Small intestine (tissue), 7 donors: Measurements from ENCODE around the gene AEBP2. TPM values are rescaled to one million over a fixed set of nuclear protein-coding genes. Genes with fewer than 3 reads are reported as not detected.
"Not testable (repeated sequence)": the region's sequence is repeated elsewhere in the genome, so short reads cannot be mapped to it uniquely, and the experiment has no call there.

ENCODE experiments used
- DNase-seq, 2 donors: peaks; one replicate each; pipeline versions ENCODE4 v3.0.0 to v3.0.0-alpha.2; 2013
- FAIRE-seq: peaks from 2 replicates; lab custom pipeline; 2012; peaks lifted over from hg19 to GRCh38; lab: Jason Lieb, UNC
- H3K27ac ChIP-seq, 3 donors: one replicate each; pipeline ENCODE4 v1.5.1; 2013; ENCODE audit warnings: low read length in 2 of 3, mild to moderate bottlenecking in 2 of 3, control low read depth in 1 of 3, inconsistent platforms in 1 of 3, low read depth in 1 of 3, moderate library complexity in 1 of 3
- H3K27me3 ChIP-seq, 3 donors: one replicate each; pipeline ENCODE4 v1.6.1; 2013; ENCODE audit warnings: low read length in 3 of 3, inconsistent platforms in 1 of 3; ENCODE audit not compliant: control insufficient read depth in 3 of 3, insufficient read depth in 3 of 3
- H3K36me3 ChIP-seq, 3 donors: one replicate each; pipeline ENCODE4 v1.6.1; 2013; ENCODE audit warnings: low read length in 3 of 3, inconsistent platforms in 1 of 3, low read depth in 1 of 3, mild to moderate bottlenecking in 1 of 3, moderate library complexity in 1 of 3; ENCODE audit not compliant: control insufficient read depth in 3 of 3, insufficient read depth in 2 of 3
- H3K4me1 ChIP-seq, 3 donors: one replicate each; pipeline ENCODE4 v1.6.1; 2013; ENCODE audit warnings: low read length in 2 of 3, inconsistent platforms in 1 of 3, low read depth in 1 of 3, mild to moderate bottlenecking in 1 of 3, moderate library complexity in 1 of 3; ENCODE audit not compliant: control insufficient read depth in 3 of 3, insufficient read depth in 2 of 3
- H3K4me3 ChIP-seq, 3 donors: one replicate each; pipeline ENCODE4 v1.5.1; 2013; ENCODE audit warnings: low read length in 3 of 3, control low read depth in 1 of 3, inconsistent platforms in 1 of 3, low read depth in 1 of 3, mild to moderate bottlenecking in 1 of 3, moderate library complexity in 1 of 3
- H3K9me3 ChIP-seq, 2 donors: one replicate each; pipeline ENCODE4 v1.6.1; 2013; ENCODE audit warnings: low read depth in 1 of 2, low read length in 1 of 2; ENCODE audit not compliant: control insufficient read depth in 2 of 2, insufficient read depth in 1 of 2
- WGBS, 3 donors: extraction: QIAGEN DNeasy Blood & Tissue Kit; methylation state at CpG; one replicate each; pipeline ENCODE4 v1.1.7; 2013; 5-methylcytosine and 5-hydroxymethylcytosine counted together
- polyA plus RNA-seq, 4 donors: library from polyadenylated mRNA; stranded (reverse) in 3 of 4; unstranded in 1 of 4; fragments of 200-250 nt in 3 of 4; fragments of 120-200 nt in 1 of 4; gene quantifications; one replicate each; pipeline versions ENCODE4 v1.2.1 to v1.2.3, GENCODE V29; 2013
- donor health status: healthy with polysubstance abuse.
- donor health status: control.
- donor health status: control.
- donor health status: Bipolar disorder and iron deficiency.
- donor health status: healthy.

Gene AEBP2
- polyA plus RNA-seq, 4 donors, result 9.2 to 36.0 (median 9.6) TPM

- FAIRE-seq, H3K4me1 ChIP-seq, H3K27ac ChIP-seq, DNase-seq, H3K36me3 ChIP-seq, H3K4me3 ChIP-seq, H3K27me3 ChIP-seq: not testable (repeated sequence)
- H3K9me3 ChIP-seq, result peaks cover 0 to 14% of the 10 kb centered on the region in 2 donors
- 92 to 100% (median 100%) methylated on average over 1 to 2 of the region's 2 CpGs for WGBS, 3 donors
These were observed 9.8 kb upstream of the AEBP2 start for GRCh38 chr12:19429491-19429890.

- H3K4me1 ChIP-seq, result no peaks in the 10 kb centered on the region
- H3K4me3 ChIP-seq, result no peak overlapping the region
- no peaks in the 10 kb centered on the region for H3K36me3 ChIP-seq
- no peak overlapping the region for H3K27ac ChIP-seq
- DNase-seq (no peak), FAIRE-seq (no peak)
- peaks cover 0 to 12% of the 10 kb centered on the region in 2 donors for H3K9me3 ChIP-seq
- no peaks in the 10 kb centered on the region for H3K27me3 ChIP-seq
These were observed 8.3 kb upstream of the AEBP2 start for GRCh38 chr12:19430988-19431387.

- FAIRE-seq (no peak), DNase-seq (no peak)
- peaks cover 0 to 5% of the 10 kb centered on the region in 2 donors for H3K9me3 ChIP-seq
- H3K4me1 ChIP-seq, result no peaks in the 10 kb centered on the region
- H3K27ac ChIP-seq, result no peak overlapping the region
- H3K27me3 ChIP-seq, result no peaks in the 10 kb centered on the region
- WGBS, 3 donors, result 76 to 79% (median 77%) methylated on average over 5 of the region's 5 CpGs
- H3K36me3 ChIP-seq, result no peaks in the 10 kb centered on the region
- H3K4me3 ChIP-seq, result no peak overlapping the region
These were observed 7.6 kb upstream of the AEBP2 start for GRCh38 chr12:19431407-19432308.

GRCh38 chr12:19432309-19433170 lies 6.8 kb upstream of the AEBP2 start:
- Histone ChIP-seq H3K4me1 (no peaks in the 10 kb centered on the region), H3K27ac (no peak overlapping the region), H3K4me3 (no peak overlapping the region), H3K36me3 (no peaks in the 10 kb centered on the region), H3K27me3 (no peaks in the 10 kb centered on the region), H3K9me3 (no peaks in the 10 kb centered on the region)
- WGBS, 3 donors, result 91 to 93% (median 93%) methylated on average over 9 of the region's 9 CpGs
- FAIRE-seq, result no peak
- no peak for DNase-seq

- WGBS, 3 donors, result 66 to 71% (median 71%) methylated on average over 3 of the region's 3 CpGs
- H3K9me3 ChIP-seq, result peaks cover 0 to 3% of the 10 kb centered on the region in 2 donors
- no peak overlapping the region for H3K4me3 ChIP-seq
- no peak overlapping the region for H3K27ac ChIP-seq
- FAIRE-seq (no peak), DNase-seq (no peak)
- peaks cover 0 to 3% (median 0%) of the 10 kb centered on the region in 3 donors for H3K4me1 ChIP-seq
- no peaks in the 10 kb centered on the region for H3K27me3 ChIP-seq
- H3K36me3 ChIP-seq, result no peaks in the 10 kb centered on the region
These were observed 4.8 kb upstream of the AEBP2 start for GRCh38 chr12:19434538-19434937.

- DNase-seq (no peak), FAIRE-seq (no peak)
- no peaks in the 10 kb centered on the region for H3K27me3 ChIP-seq
- H3K9me3 ChIP-seq, result peaks cover 0 to 3% of the 10 kb centered on the region in 2 donors
- H3K27ac ChIP-seq, result no peak overlapping the region
- H3K4me1 ChIP-seq, result peaks cover 0 to 3% (median 0%) of the 10 kb centered on the region in 3 donors
- no peak overlapping the region for H3K4me3 ChIP-seq
- WGBS, 3 donors, result 90 to 93% (median 92%) methylated on average over 10 of the region's 10 CpGs
- no peaks in the 10 kb centered on the region for H3K36me3 ChIP-seq
These were observed 3.3 kb upstream of the AEBP2 start for GRCh38 chr12:19435831-19436497.

GRCh38 chr12:19436931-19437330 lies 2.4 kb upstream of the AEBP2 start:
- H3K36me3 ChIP-seq, result no peaks in the 10 kb centered on the region
- H3K4me1 ChIP-seq, result peaks cover 0 to 3% (median 1%) of the 10 kb centered on the region in 3 donors
- no peak overlapping the region for H3K27ac ChIP-seq
- DNase-seq, result no peak
- H3K27me3 ChIP-seq, result no peaks in the 10 kb centered on the region
- no peak for FAIRE-seq
- no peak overlapping the region for H3K4me3 ChIP-seq
- H3K9me3 ChIP-seq, result peaks cover 0 to 3% of the 10 kb centered on the region in 2 donors
- WGBS, 3 donors, result 43 to 67% (median 45%) methylated on average over 2 of the region's 2 CpGs

GRCh38 chr12:19437996-19438395 lies 1.3 kb upstream of the AEBP2 start:
- 80 to 88% (median 84%) methylated on average over 3 of the region's 3 CpGs for WGBS, 3 donors
- H3K4me1 ChIP-seq, result peaks cover 0 to 5% (median 3%) of the 10 kb centered on the region in 3 donors
- no peak overlapping the region for H3K27ac ChIP-seq

More at GRCh38 chr12:19437996-19438395, 1.3 kb upstream of the AEBP2 start:
- Histone ChIP-seq H3K27me3 (no peaks in the 10 kb centered on the region), H3K9me3 (peaks cover 0 to 3% of the 10 kb centered on the region in 2 donors), H3K36me3 (peaks cover 0 to under 1% (median 0%) of the 10 kb centered on the region in 3 donors), H3K4me3 (no peak overlapping the region)
- FAIRE-seq (no peak), DNase-seq (no peak)
